Neural progenitor cell (in vitro differentiated cells): ENCODE measurements around the gene CREG2. TPM values are rescaled to one million over a fixed set of nuclear protein-coding genes. Genes with fewer than 3 reads are reported as not detected.

Source experiments
- DNase-seq: peaks from one replicate; pipeline ENCODE4 v3.0.0-alpha.2; 2016; ENCODE audit warnings: low spot score
- H2AFZ ChIP-seq: fragments of 200-600 bp; sonication (generic); replicated peaks from 2 replicates; pipeline ENCODE4 v1.6.1; 2016; ENCODE audit warnings: antibody characterized with exemption
- H3F3A ChIP-seq: fragments of 200-600 bp; sonication (generic); 2 replicates; pipeline ENCODE4 v1.6.1; 2016; ENCODE audit warnings: antibody characterized with exemption, low read depth
- H3K27ac ChIP-seq: fragments of 200-600 bp; sonication (generic); 2 replicates; pipeline ENCODE4 v1.5.1; 2016; ENCODE audit warnings: mild to moderate bottlenecking
- H3K27me3 ChIP-seq: fragments of 200-600 bp; sonication (generic); 2 replicates; pipeline ENCODE4 v1.6.1; 2016; ENCODE audit warnings: mild to moderate bottlenecking, moderate library complexity
- H3K36me3 ChIP-seq: fragments of 200-600 bp; sonication (generic); 2 replicates; pipeline ENCODE4 v1.5.1; 2016
- H3K4me1 ChIP-seq: fragments of 200-600 bp; sonication (generic); 2 replicates; pipeline ENCODE4 v1.6.1; 2016; ENCODE audit warnings: mixed run types
- H3K4me2 ChIP-seq: fragments of 200-600 bp; sonication (generic); 2 replicates; pipeline ENCODE4 v1.6.1; 2016
- H3K4me3 ChIP-seq: fragments of 200-600 bp; sonication (generic); 2 replicates; pipeline ENCODE4 v1.5.1; 2016
- H3K79me2 ChIP-seq: fragments of 200-600 bp; sonication (generic); 2 replicates; pipeline ENCODE4 v1.6.1; 2016; ENCODE audit warnings: low read depth
- H3K9ac ChIP-seq: fragments of 200-600 bp; sonication (generic); 2 replicates; pipeline ENCODE4 v1.6.1; 2016
- H3K9me3 ChIP-seq: fragments of 200-600 bp; sonication (generic); 2 replicates; pipeline ENCODE4 v1.5.1; 2016; ENCODE audit warnings: low read depth
- H4K20me1 ChIP-seq: fragments of 200-600 bp; sonication (generic); 2 replicates; pipeline ENCODE4 v1.6.1; 2016; ENCODE audit warnings: low read depth
- H3K27ac Mint-ChIP-seq: 3 replicates; pipeline ENCODE4 v1.8.0; 2021; ENCODE audit warnings: mixed read lengths
- H3K27me3 Mint-ChIP-seq: 2 replicates; pipeline ENCODE4 v1.8.0; 2022; ENCODE audit warnings: low read depth, mild to moderate bottlenecking, inconsistent platforms, moderate library complexity, mixed read lengths; ENCODE audit not compliant: insufficient read depth
- H3K36me3 Mint-ChIP-seq: 3 replicates; pipeline ENCODE4 v1.8.0; 2021; ENCODE audit warnings: mixed read lengths
- H3K4me1 Mint-ChIP-seq: 3 replicates; pipeline ENCODE4 v1.8.0; 2021; ENCODE audit warnings: mixed read lengths
- H3K4me3 Mint-ChIP-seq: 3 replicates; pipeline ENCODE4 v1.8.0; 2021; ENCODE audit warnings: mild to moderate bottlenecking, moderate library complexity, mixed read lengths
- H3K9me3 Mint-ChIP-seq: 3 replicates; pipeline ENCODE4 v1.8.0; 2020; ENCODE audit warnings: mixed read lengths
- EZH2 ChIP-seq: fragments of 200-600 bp; sonication (generic); IDR thresholded peaks from 2 replicates; pipeline ENCODE4 v1.6.1; 2017; ENCODE audit warnings: antibody characterized with exemption, mild to moderate bottlenecking, moderate library complexity
- EZH2phosphoT487 ChIP-seq: fragments of 200-600 bp; sonication (generic); IDR thresholded peaks from 2 replicates; pipeline ENCODE4 v1.6.1; 2017; ENCODE audit warnings: antibody characterized with exemption
- total RNA-seq: library from RNA; depleted of rRNA; stranded (reverse); fragments of >200 nt; gene quantifications from 2 replicates; pipeline ENCODE4 v1.2.3, GENCODE V29; 2015; ENCODE audit warnings: low replicate concordance
- TF ChIP-seq, protein P1 (sequence below): fragments of 200-600 bp; sonication (generic); IDR thresholded peaks from 2 replicates; pipeline ENCODE4 v1.5.1; 2017; ENCODE audit warnings: antibody characterized with exemption, mild to moderate bottlenecking

The CREG2 gene
- total RNA-seq, 1 donor from 2014 or later: not detected

DNA sequence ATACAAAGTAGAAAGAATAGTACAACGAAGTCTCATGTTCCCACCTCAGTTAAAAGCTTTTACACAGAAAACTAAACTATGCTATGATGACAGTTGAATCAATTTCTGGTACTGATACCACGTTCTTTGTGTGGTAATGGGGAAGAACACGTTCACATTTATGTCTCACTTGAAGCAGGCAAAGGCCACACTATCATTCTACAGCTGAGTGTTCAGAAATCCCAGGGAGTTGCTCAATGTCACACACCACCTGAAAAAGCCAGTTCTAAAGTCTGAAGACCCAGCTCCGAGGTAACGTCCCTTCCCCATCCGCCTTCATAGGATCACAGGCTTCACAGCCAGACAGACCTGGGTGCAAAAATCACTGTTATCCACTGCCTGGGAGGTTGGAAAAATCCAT lies 87.7 kb downstream of the CREG2 start:
- H3K27ac Mint-ChIP-seq: no peak overlapping the region
- H3K9me3 Mint-ChIP-seq: peaks cover 2% of the 10 kb centered on the region
- no peak overlapping the region for H3K4me3 Mint-ChIP-seq

DNA sequence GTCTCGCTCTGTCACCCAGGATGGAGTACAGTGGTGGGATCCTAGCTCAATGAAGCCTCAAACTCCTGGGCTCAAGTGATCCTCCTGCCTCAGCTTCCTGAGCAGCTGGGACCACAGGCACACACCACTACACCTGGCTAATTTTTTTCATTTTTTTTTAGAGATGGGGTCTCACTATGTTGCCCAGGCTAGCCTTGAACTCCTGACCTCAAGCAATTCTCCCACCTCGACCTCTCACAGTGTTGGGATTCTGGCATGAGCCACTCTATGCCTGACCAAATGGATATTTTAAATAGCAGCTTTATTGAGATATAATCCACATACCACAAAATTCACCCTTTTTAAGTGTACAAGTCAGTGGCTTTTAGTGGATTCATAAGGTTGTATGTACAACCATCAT lies 89.9 kb downstream of the CREG2 start:
- DNase-seq: no peak
- no peak overlapping the region for H2AFZ ChIP-seq
- H3K36me3 ChIP-seq: no peaks in the 10 kb centered on the region
- no peaks in the 10 kb centered on the region for H3K27me3 ChIP-seq
- no peaks in the 10 kb centered on the region for H3F3A ChIP-seq
- TF ChIP-seq EZH2phosphoT487: no peak
- TF ChIP-seq, protein P1, sequence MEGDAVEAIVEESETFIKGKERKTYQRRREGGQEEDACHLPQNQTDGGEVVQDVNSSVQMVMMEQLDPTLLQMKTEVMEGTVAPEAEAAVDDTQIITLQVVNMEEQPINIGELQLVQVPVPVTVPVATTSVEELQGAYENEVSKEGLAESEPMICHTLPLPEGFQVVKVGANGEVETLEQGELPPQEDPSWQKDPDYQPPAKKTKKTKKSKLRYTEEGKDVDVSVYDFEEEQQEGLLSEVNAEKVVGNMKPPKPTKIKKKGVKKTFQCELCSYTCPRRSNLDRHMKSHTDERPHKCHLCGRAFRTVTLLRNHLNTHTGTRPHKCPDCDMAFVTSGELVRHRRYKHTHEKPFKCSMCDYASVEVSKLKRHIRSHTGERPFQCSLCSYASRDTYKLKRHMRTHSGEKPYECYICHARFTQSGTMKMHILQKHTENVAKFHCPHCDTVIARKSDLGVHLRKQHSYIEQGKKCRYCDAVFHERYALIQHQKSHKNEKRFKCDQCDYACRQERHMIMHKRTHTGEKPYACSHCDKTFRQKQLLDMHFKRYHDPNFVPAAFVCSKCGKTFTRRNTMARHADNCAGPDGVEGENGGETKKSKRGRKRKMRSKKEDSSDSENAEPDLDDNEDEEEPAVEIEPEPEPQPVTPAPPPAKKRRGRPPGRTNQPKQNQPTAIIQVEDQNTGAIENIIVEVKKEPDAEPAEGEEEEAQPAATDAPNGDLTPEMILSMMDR: no peak
- TF ChIP-seq EZH2: no peak
- Mint-ChIP-seq H3K27me3 (peaks cover under 1% of the 10 kb centered on the region), H3K4me3 (no peak overlapping the region), H3K36me3 (peaks cover 6% of the 10 kb centered on the region), H3K4me1 (no peaks in the 10 kb centered on the region), H3K9me3 (no peaks in the 10 kb centered on the region), H3K27ac (no peak overlapping the region)
- peaks cover 51% of the 10 kb centered on the region for H3K79me2 ChIP-seq
- no peak overlapping the region for H3K4me3 ChIP-seq
- peaks cover 36% of the 10 kb centered on the region for H4K20me1 ChIP-seq
- H3K4me2 ChIP-seq: no peak overlapping the region
- no peaks in the 10 kb centered on the region for H3K9me3 ChIP-seq
- H3K27ac ChIP-seq: no peak overlapping the region
- no peak overlapping the region for H3K9ac ChIP-seq
- no peaks in the 10 kb centered on the region for H3K4me1 ChIP-seq

More for the DNA sequence above, 87.7 kb downstream of the CREG2 start:
- H4K20me1 ChIP-seq: peaks cover 46% of the 10 kb centered on the region
- no peak overlapping the region for H3K4me2 ChIP-seq
- no peaks in the 10 kb centered on the region for H3K36me3 ChIP-seq
- peaks cover 2% of the 10 kb centered on the region for H3K27me3 Mint-ChIP-seq
- H3K9me3 ChIP-seq: no peaks in the 10 kb centered on the region
- no peaks in the 10 kb centered on the region for H3F3A ChIP-seq
- no peak overlapping the region for H2AFZ ChIP-seq
- H3K79me2 ChIP-seq: peaks cover 69% of the 10 kb centered on the region
- TF ChIP-seq EZH2 (no peak), EZH2phosphoT487 (no peak)
- TF ChIP-seq, protein P1: no peak
- peaks cover 10% of the 10 kb centered on the region for H3K36me3 Mint-ChIP-seq
- H3K9ac ChIP-seq: no peak overlapping the region
- H3K4me3 ChIP-seq: no peak overlapping the region
- no peaks in the 10 kb centered on the region for H3K27me3 ChIP-seq
- no peaks in the 10 kb centered on the region for H3K4me1 Mint-ChIP-seq
- no peaks in the 10 kb centered on the region for H3K4me1 ChIP-seq
- no peak overlapping the region for H3K27ac ChIP-seq
- DNase-seq: no peak

DNA sequence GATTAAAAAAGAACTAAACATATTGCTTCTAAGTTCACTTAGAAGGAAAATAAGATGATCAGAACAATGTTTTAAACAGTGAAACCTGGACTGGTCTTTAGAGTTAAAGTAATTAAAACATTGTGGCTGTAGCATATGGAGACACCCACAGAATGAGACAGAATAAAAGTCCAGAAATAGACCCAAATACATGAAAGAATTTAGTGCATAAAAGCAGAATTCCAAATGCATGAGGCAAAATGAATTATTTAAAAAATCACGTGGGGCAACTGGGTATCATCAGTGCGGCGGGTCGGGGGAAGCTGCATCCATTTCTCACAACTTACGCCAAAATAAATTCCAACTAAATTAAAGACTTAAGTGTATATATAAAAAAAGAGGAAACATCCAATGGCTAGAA lies 90.9 kb downstream of the CREG2 start:
- Mint-ChIP-seq H3K27ac (no peak overlapping the region), H3K9me3 (no peaks in the 10 kb centered on the region), H3K36me3 (peaks cover 3% of the 10 kb centered on the region), H3K4me1 (no peaks in the 10 kb centered on the region), H3K27me3 (no peaks in the 10 kb centered on the region), H3K4me3 (no peak overlapping the region)
- H3K27me3 ChIP-seq: no peaks in the 10 kb centered on the region
- H4K20me1 ChIP-seq: peaks cover 36% of the 10 kb centered on the region
- DNase-seq: no peak
- no peak for TF ChIP-seq EZH2phosphoT487
- TF ChIP-seq, protein P1: no peak
- no peak for TF ChIP-seq EZH2
- H3K79me2 ChIP-seq: peaks cover 47% of the 10 kb centered on the region
- H3K9me3 ChIP-seq: no peaks in the 10 kb centered on the region
- H3K4me1 ChIP-seq: no peaks in the 10 kb centered on the region
- H3F3A ChIP-seq: no peaks in the 10 kb centered on the region
- H3K36me3 ChIP-seq: no peaks in the 10 kb centered on the region
- H3K9ac ChIP-seq: no peak overlapping the region
- no peak overlapping the region for H3K27ac ChIP-seq
- no peak overlapping the region for H2AFZ ChIP-seq
- H3K4me2 ChIP-seq: no peak overlapping the region
- H3K4me3 ChIP-seq: no peak overlapping the region
